Measurements from ENCODE around the gene CDK7.

- TF ChIP-seq, protein P1, sequence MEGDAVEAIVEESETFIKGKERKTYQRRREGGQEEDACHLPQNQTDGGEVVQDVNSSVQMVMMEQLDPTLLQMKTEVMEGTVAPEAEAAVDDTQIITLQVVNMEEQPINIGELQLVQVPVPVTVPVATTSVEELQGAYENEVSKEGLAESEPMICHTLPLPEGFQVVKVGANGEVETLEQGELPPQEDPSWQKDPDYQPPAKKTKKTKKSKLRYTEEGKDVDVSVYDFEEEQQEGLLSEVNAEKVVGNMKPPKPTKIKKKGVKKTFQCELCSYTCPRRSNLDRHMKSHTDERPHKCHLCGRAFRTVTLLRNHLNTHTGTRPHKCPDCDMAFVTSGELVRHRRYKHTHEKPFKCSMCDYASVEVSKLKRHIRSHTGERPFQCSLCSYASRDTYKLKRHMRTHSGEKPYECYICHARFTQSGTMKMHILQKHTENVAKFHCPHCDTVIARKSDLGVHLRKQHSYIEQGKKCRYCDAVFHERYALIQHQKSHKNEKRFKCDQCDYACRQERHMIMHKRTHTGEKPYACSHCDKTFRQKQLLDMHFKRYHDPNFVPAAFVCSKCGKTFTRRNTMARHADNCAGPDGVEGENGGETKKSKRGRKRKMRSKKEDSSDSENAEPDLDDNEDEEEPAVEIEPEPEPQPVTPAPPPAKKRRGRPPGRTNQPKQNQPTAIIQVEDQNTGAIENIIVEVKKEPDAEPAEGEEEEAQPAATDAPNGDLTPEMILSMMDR (IDR thresholded peaks at IDR 0.05), result no peak
- no peak for TF ChIP-seq POLR2A (IDR thresholded peaks at IDR 0.05)
Observed at GRCh38 chr5:69202497-69202896, 32.2 kb upstream of the CDK7 start.

All from lower leg skin (tissue), 3 donors.